ENCODE results near the gene MYO15B. TPM values are rescaled to one million over a fixed set of nuclear protein-coding genes. Genes with fewer than 3 reads are reported as not detected.

The MYO15B gene
- total RNA-seq, 2 experiments from 2014 or later: 11.3 to 13.7 TPM

DNA sequence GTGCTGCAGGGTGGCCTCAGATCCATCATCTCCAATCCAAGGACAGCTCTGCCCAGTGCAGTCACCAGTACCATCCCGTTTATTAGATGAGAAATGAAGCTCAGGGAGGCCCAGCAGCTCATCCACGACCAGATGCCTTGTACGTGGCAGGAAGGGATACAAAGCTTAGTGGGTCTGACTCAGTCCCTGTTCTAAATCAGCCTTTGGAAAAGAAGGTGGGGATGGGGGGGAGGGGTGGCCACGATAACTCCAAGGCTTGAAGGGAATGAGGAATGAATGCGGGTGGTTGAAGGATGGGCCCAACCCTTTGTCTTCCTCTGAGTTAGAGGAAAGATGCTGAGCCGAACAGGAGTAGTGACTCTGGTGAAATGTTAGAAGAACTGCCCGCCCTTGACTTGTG lies 36.3 kb upstream of the MYO15B start:
- DNase-seq: no peak
- Mint-ChIP-seq H3K27ac (no peak overlapping the region), H3K4me3 (no peak overlapping the region), H3K27me3 (no peaks in the 10 kb centered on the region), H3K4me1 (peaks cover 2% of the 10 kb centered on the region), H3K9me3 (no peaks in the 10 kb centered on the region), H3K36me3 (ENCODE audit: low read depth) (no peaks in the 10 kb centered on the region)
- ChIA-PET CTCF (interaction anchor here (0.7 to 1.0 kb wide), 2 partner anchors 16 to 596 kb away, joined by 3 read pairs; no protein-coding TSS in a partner anchor), POLR2A (no interaction called here)

DNA sequence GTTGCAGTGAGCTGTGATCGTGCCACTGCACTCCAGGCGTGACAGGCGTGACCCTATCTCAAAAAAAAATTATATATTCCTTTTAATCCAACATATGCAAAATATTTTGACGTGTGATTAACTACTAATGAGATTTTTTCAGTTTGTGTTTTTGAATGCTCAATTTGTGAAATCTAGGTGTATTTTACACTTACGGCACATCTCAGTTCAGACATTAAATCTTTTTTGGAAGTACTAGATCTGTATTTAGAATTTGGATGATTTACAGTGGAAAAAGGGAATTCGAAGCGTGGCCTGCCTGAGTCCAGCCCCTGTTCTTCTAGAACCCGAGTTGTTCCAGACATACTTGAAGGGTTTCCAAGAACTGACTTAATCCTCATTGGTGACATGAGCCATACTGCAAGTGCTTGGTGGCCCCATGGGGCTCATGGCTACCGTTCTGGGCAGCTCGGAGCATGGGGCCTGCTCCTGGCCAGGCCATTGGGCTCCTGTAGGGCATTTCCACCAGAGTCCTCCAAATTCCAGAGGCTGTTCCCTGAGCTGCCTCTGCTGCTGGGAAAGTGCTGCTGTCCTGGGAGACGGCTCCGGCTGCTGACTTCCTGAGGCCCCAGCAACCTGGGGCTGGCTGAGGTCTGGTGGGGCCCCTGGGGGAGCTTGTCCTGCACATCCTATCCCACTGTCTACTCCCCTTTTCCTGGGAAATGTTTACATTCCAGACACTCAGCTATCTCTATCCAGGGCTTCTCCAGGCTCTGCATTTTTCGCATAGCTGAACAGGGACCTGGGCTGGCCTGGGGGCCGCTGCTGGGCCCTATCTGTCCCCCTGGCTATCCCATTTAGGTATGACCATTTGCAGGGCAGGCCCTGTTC lies 34.9 kb upstream of the MYO15B start:
- no peaks in the 10 kb centered on the region for H3K27me3 Mint-ChIP-seq
- peaks cover 2% of the 10 kb centered on the region for H3K4me1 Mint-ChIP-seq
- no peaks in the 10 kb centered on the region for H3K36me3 Mint-ChIP-seq (ENCODE audit: low read depth)
- no peaks in the 10 kb centered on the region for H3K9me3 Mint-ChIP-seq
- H3K27ac Mint-ChIP-seq: no peak overlapping the region
- POLR2A ChIA-PET: interaction anchor here (1.0 kb wide), 1 partner anchor 10 kb away, joined by 4 read pairs; no protein-coding TSS in a partner anchor
- CTCF ChIA-PET: interaction anchor here (0.6 kb wide), 1 partner anchor 319 kb away, joined by 4 read pairs; no protein-coding TSS in a partner anchor
- H3K4me3 Mint-ChIP-seq: no peak overlapping the region
- no peak for DNase-seq

- no peak overlapping the region for H3K27ac Mint-ChIP-seq
- ChIA-PET POLR2A (interaction anchor here (1.0 kb wide), 1 partner anchor 11 kb away, joined by 4 read pairs; no protein-coding TSS in a partner anchor), CTCF (no interaction called here)
- peaks cover 2% of the 10 kb centered on the region for H3K4me1 Mint-ChIP-seq
- H3K4me3 Mint-ChIP-seq: no peak overlapping the region
- H3K36me3 Mint-ChIP-seq (ENCODE audit: low read depth): no peaks in the 10 kb centered on the region
- H3K27me3 Mint-ChIP-seq: no peaks in the 10 kb centered on the region
- H3K9me3 Mint-ChIP-seq: no peaks in the 10 kb centered on the region
- no peak for DNase-seq
These were observed 34.1 kb upstream of the MYO15B start for GRCh38 chr17:75553295-75554110.

DNA sequence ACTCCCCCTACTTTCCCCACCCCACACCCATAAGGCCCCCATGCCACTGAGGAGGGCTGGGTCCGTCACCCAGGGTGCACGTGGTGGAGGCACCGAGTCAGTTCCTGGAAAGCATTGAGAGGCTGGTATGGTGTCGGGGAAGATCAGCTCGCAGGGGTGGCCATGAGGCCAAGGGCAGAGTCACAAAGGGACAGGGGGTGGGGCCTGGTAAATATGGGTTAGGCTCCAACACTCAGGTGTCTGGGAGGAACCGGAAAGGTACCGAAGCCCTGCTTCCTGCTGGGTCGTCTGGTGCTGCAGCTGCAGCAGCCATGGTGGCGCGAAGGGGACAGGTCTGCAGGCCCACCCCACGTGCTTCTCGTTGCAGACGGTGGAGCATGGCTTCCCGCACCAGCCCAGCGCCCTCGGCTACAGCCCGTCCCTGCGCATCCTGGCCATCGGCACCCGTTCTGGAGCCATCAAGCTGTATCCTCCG lies 31.9 kb upstream of the MYO15B start:
- H3K4me3 Mint-ChIP-seq: no peak overlapping the region
- POLR2A ChIA-PET: no interaction called here
- no peaks in the 10 kb centered on the region for H3K36me3 Mint-ChIP-seq (ENCODE audit: low read depth)
- no peaks in the 10 kb centered on the region for H3K27me3 Mint-ChIP-seq
- no peaks in the 10 kb centered on the region for H3K9me3 Mint-ChIP-seq
- no peaks in the 10 kb centered on the region for H3K4me1 Mint-ChIP-seq
- DNase-seq: no peak
- no peak overlapping the region for H3K27ac Mint-ChIP-seq
- CTCF ChIA-PET: interaction anchor here (0.6 kb wide), 1 partner anchor 17 kb away, joined by 7 read pairs; no protein-coding TSS in a partner anchor

DNA sequence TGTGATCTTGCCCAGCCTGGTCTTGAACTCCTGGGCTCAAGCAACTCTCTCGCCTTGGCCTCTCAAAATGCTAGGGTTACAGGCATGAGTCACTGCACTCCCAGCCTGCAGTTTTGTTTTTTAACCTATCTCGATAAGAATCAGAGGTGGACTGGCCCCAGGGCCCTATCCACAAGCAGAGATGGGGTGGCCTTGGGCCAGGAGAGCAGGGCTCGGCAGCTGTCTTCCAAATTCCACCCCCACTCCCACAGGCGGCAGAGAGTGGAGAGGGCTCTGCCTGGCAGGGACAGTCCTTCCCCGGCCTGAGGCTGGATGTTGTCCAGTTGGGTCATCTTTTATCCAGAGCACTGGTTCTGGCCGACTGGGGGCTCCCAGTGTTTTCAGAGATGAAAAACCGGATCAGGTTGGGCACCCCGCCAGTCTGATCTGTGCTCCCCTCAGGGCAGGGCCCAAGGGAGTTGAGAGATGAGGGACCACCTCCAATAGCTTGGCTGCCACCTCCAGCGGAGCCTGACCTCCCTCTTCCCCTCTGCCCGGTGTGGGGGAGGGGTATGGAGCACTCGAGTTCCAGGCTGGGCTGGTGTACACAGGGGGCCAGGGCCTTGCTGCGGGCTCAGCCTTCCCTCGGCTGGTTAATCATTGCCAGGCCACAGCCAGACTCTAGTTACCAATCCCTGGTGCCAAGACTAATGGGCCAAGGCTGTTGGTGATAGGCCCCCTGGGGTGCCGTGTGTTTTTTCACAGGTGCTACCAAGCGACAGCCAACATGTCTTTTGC lies 30.3 kb upstream of the MYO15B start:
- no peak for DNase-seq
- ChIA-PET CTCF (no interaction called here), POLR2A (no interaction called here)
- no peaks in the 10 kb centered on the region for H3K4me1 Mint-ChIP-seq
- no peak overlapping the region for H3K4me3 Mint-ChIP-seq
- H3K36me3 Mint-ChIP-seq (ENCODE audit: low read depth): no peaks in the 10 kb centered on the region
- H3K27ac Mint-ChIP-seq: no peak overlapping the region
- H3K9me3 Mint-ChIP-seq: no peaks in the 10 kb centered on the region
- H3K27me3 Mint-ChIP-seq: no peaks in the 10 kb centered on the region

DNA sequence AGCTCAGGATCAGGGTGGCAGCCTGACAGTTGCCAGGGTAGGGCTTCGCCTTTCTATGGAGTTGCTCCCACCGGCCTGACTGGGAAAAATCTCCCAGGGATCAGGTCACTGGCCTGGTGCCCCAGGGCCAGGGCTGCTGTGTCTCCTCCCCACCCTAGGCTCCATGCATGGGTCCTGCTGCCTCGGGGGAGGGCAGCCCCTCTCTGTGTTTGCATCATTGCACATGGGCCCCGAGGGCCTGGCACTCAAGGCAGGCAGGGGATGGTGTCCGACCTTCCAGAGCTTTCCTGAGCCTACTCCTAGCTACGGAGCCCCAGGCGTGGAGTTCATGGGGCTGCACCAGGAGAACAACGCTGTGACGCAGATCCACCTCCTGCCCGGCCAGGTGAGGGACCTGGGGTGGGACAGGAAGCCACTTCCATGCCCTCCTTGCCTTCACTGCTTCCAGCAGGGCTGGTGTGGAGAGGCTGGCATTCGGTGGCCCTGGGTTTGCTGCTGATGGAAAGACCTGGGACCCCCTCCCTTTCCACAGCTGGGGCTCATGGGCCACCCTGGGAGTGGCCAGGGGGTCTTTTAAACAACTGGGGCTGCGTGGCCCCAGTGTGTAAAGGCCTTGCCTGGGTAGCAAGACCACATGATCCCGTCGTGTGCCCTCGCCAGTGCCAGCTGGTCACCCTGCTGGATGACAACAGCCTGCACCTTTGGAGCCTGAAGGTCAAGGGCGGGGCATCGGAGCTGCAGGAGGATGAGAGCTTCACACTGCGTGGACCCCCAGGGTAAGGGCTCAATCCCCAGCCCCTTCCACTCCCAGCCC lies 29.5 kb upstream of the MYO15B start:
- CTCF ChIA-PET: interaction anchor here (0.6 kb wide), 1 partner anchor 139 kb away, joined by 3 read pairs; no protein-coding TSS in a partner anchor

GRCh38 chr17:75558666-75559530 lies 28.7 kb upstream of the MYO15B start:
- Mint-ChIP-seq H3K9me3 (no peaks in the 10 kb centered on the region), H3K4me1 (no peaks in the 10 kb centered on the region), H3K27me3 (no peaks in the 10 kb centered on the region), H3K36me3 (ENCODE audit: low read depth) (no peaks in the 10 kb centered on the region), H3K27ac (no peak overlapping the region), H3K4me3 (no peak overlapping the region)
- ChIA-PET CTCF (no interaction called here), POLR2A (no interaction called here)
- no peak for DNase-seq

More for the DNA sequence above, 29.5 kb upstream of the MYO15B start:
- H3K36me3 Mint-ChIP-seq (ENCODE audit: low read depth): no peaks in the 10 kb centered on the region
- no peaks in the 10 kb centered on the region for H3K4me1 Mint-ChIP-seq
- no peaks in the 10 kb centered on the region for H3K9me3 Mint-ChIP-seq
- no peak for DNase-seq
- no peak overlapping the region for H3K4me3 Mint-ChIP-seq
- POLR2A ChIA-PET: no interaction called here
- no peaks in the 10 kb centered on the region for H3K27me3 Mint-ChIP-seq
- no peak overlapping the region for H3K27ac Mint-ChIP-seq

DNA sequence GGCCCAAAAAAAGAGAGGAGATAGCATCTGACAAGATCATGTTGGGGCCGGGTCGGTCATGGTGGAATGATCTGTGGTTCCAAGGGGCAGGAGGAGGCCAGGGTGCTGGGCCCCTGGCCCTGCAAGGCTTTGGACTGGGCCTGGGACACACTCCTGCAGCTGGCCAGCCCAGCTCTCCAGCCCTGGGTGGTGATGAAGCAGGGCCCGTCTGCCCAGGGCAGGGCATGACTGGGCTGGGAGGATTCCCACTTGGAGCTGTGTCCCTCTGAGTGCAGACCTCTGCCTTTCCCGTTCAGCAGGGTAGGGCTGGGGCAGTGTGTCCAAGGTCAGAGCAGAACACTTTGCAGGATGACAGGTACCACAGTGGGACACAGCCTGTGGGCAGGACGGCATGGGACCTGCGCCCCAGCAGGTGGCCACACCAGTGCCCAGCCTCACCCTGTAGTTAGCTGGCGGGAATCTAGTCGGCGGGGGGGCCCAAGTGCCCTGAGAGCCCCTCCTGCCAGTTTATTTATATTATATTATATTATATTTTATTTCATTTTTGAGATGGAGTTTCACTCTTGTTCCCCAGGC lies 27.6 kb upstream of the MYO15B start:
- CTCF ChIA-PET: no interaction called here
- no peak overlapping the region for H3K27ac Mint-ChIP-seq

GRCh38 chr17:75561927-75562603 lies 25.5 kb upstream of the MYO15B start:
- POLR2A ChIA-PET: interaction anchor here (1.2 kb wide), 1 partner anchor 46 kb away, joined by 3 read pairs; the partner anchor contains the start of gene TSEN54
- Mint-ChIP-seq H3K27ac (no peak overlapping the region), H3K9me3 (no peaks in the 10 kb centered on the region), H3K4me1 (no peaks in the 10 kb centered on the region), H3K4me3 (no peak overlapping the region), H3K27me3 (no peaks in the 10 kb centered on the region), H3K36me3 (ENCODE audit: low read depth) (no peaks in the 10 kb centered on the region)
- CTCF ChIA-PET: no interaction called here
- DNase-seq: no peak

More for the DNA sequence above, 27.6 kb upstream of the MYO15B start:
- POLR2A ChIA-PET: no interaction called here
- H3K4me1 Mint-ChIP-seq: no peaks in the 10 kb centered on the region
- no peaks in the 10 kb centered on the region for H3K27me3 Mint-ChIP-seq
- DNase-seq: no peak
- no peak overlapping the region for H3K4me3 Mint-ChIP-seq
- H3K36me3 Mint-ChIP-seq (ENCODE audit: low read depth): no peaks in the 10 kb centered on the region
- no peaks in the 10 kb centered on the region for H3K9me3 Mint-ChIP-seq

DNA sequence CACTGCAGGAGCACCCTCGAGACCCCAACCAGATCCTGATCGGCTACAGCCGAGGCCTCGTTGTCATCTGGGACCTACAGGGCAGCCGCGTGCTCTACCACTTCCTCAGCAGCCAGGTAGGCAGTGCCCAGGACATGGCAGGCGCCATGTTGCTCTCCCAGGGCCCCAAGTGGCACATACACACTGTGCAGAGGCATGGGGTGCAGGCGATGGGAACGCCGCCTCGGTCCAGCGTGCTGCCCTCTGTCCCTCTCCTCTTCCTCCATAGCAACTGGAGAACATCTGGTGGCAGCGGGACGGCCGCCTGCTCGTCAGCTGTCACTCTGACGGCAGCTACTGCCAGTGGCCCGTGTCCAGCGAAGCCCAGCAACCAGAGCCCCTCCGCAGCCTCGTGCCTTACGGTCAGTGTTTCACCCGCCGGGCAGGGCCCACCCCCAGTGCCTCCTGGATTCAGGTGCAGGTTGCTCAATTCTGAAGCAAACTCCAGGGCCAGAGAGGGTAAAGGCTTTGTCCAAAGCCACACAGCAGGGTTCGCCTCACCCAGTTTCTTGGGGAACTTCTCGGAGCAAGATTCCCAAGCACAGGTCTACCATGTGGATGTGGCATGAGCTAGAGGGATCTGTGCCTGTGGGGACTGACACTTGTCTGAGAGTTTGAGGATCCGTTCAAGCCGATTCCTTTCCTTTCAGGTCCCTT lies 24.4 kb upstream of the MYO15B start:
- POLR2A ChIA-PET: no interaction called here
- CTCF ChIA-PET: no interaction called here
- no peak overlapping the region for H3K27ac Mint-ChIP-seq
- H3K4me3 Mint-ChIP-seq: no peak overlapping the region
- no peaks in the 10 kb centered on the region for H3K36me3 Mint-ChIP-seq (ENCODE audit: low read depth)
- no peaks in the 10 kb centered on the region for H3K27me3 Mint-ChIP-seq
- no peaks in the 10 kb centered on the region for H3K9me3 Mint-ChIP-seq
- DNase-seq: no peak
- no peaks in the 10 kb centered on the region for H3K4me1 Mint-ChIP-seq
